GM12878 (cell line): Measurements from ENCODE around the gene PDE10A. TPM values are rescaled to one million over a fixed set of nuclear protein-coding genes. Genes with fewer than 3 reads are reported as not detected.

Experiments
- ATAC-seq: fragments of 200-7000 bp; cut with Tn5 transposase; 3 replicates; pipeline ENCODE4 v1.9.1; 2020; ENCODE audit warnings: mild to moderate bottlenecking, moderate library complexity
- BruUV-seq: library from RNA; stranded (reverse); fragments of 400-500 nt; replicated peaks from 2 replicates; lab custom pipeline; 2021; lab: Mats Ljungman, UMichigan
- CTCF ChIA-PET: fragments of 300-600 bp; sonication (Branson Sonifier 250); formaldehyde crosslinking; extraction: SDS; loops from one replicate; lab custom pipeline; 2021; ENCODE audit warnings: inconsistent platforms; lab: Yijun Ruan, JAX
- POLR2A ChIA-PET: fragments of 350-600 bp; formaldehyde crosslinking; extraction: SDS; loops from one replicate; lab custom pipeline; 2021; ENCODE audit warnings: inconsistent platforms; lab: Charles Lee
- RAD21 ChIA-PET: fragments of 300-600 bp; sonication (Branson Sonifier 250); formaldehyde crosslinking; loops from one replicate; lab custom pipeline; 2023; ENCODE audit warnings: antibody characterized with exemption; ENCODE audit not compliant: unreplicated experiment; lab: Charles Lee
- SMC1A ChIA-PET: fragments of 300-600 bp; sonication (Branson Sonifier 250); formaldehyde crosslinking; loops from one replicate; lab custom pipeline; 2023; ENCODE audit not compliant: unreplicated experiment, uncharacterized antibody; lab: Charles Lee
- DNase-seq: peaks from one replicate; pipeline ENCODE4 v3.0.0-alpha.2; 2011; ENCODE audit warnings: low read depth, low spot score
- FAIRE-seq: peaks from 3 replicates; lab custom pipeline; 2011; peaks lifted over from hg19 to GRCh38; lab: Jason Lieb, UNC
- H2AFZ ChIP-seq: 2 replicates; pipeline ENCODE4 v1.6.0; 2011; ENCODE audit warnings: low read depth, low read length, control low read depth; ENCODE audit not compliant: control insufficient read depth
- H3K27ac ChIP-seq: 2 replicates; pipeline ENCODE4 v1.5.1; 2011; ENCODE audit warnings: control low read depth; ENCODE audit not compliant: control insufficient read depth, insufficient read depth
- H3K27me3 ChIP-seq, 2 experiments: replicated peaks in 1 of 2; 2 replicates each; pipeline versions ENCODE4 v1.6.0 to v1.6.1; 2011; ENCODE audit warnings: low read length in 1 of 2; ENCODE audit not compliant: control insufficient read depth in 2 of 2, insufficient read depth in 2 of 2
- H3K36me3 ChIP-seq, 2 experiments: 2 replicates each; pipeline ENCODE4 v1.5.1; 2011; ENCODE audit warnings: low read length in 1 of 2; ENCODE audit not compliant: control insufficient read depth in 2 of 2, insufficient read depth in 2 of 2
- H3K4me1 ChIP-seq: 2 replicates; pipeline ENCODE4 v1.6.1; 2011; ENCODE audit warnings: mild to moderate bottlenecking, low read length, moderate library complexity, mixed read lengths; ENCODE audit not compliant: control insufficient read depth, insufficient read depth
- H3K4me2 ChIP-seq: 2 replicates; pipeline ENCODE4 v1.6.0; 2011; ENCODE audit warnings: control low read depth; ENCODE audit not compliant: control insufficient read depth, insufficient read depth
- H3K4me3 ChIP-seq: fragments of 200-600 bp; sonication (generic); 2 replicates; pipeline ENCODE4 v1.5.1; 2016
- H3K79me2 ChIP-seq: 2 replicates; pipeline ENCODE4 v1.6.0; 2011; ENCODE audit warnings: low read length; ENCODE audit not compliant: control insufficient read depth, insufficient read depth
- H3K9ac ChIP-seq: 2 replicates; pipeline ENCODE4 v1.8.0; 2011; ENCODE audit warnings: low read length, control low read depth, mixed read lengths; ENCODE audit not compliant: control insufficient read depth, insufficient read depth
- H3K9me3 ChIP-seq: replicated peaks from 3 replicates; pipeline ENCODE4 v1.5.1; 2011; ENCODE audit warnings: mild to moderate bottlenecking, low read length; ENCODE audit not compliant: control insufficient read depth, insufficient read depth
- H4K20me1 ChIP-seq: 2 replicates; pipeline ENCODE4 v1.6.0; 2011; ENCODE audit not compliant: control insufficient read depth, insufficient read depth
- BCL3 ChIP-seq: IDR thresholded peaks from 2 replicates; pipeline ENCODE4 v1.6.1; 2011; ENCODE audit warnings: borderline replicate concordance, low read depth, mild to moderate bottlenecking, moderate library complexity, low read length; ENCODE audit not compliant: insufficient read depth, poor library complexity, severe bottlenecking
- FOXM1 ChIP-seq: IDR thresholded peaks from 2 replicates; pipeline ENCODE4 v1.6.1; 2012; ENCODE audit warnings: low read depth, mild to moderate bottlenecking, inconsistent platforms, low read length, moderate library complexity
- IRF5 ChIP-seq: fragments of 450-650 bp; IDR thresholded peaks from 2 replicates; pipeline ENCODE4 v1.6.1; 2017; ENCODE audit warnings: borderline replicate concordance
- NR2C2 ChIP-seq: IDR thresholded peaks from 2 replicates; pipeline ENCODE4 v1.6.1; 2011; ENCODE audit warnings: borderline replicate concordance, low read depth; ENCODE audit not compliant: control insufficient read depth, insufficient read length
- RB1 ChIP-seq: fragments of 450-650 bp; formaldehyde crosslinking; IDR thresholded peaks from 2 replicates; pipeline ENCODE4 v1.6.1; 2017; ENCODE audit warnings: mild to moderate bottlenecking, borderline replicate concordance
- SMAD1 ChIP-seq: fragments of 450-650 bp; IDR thresholded peaks from 2 replicates; pipeline ENCODE4 v1.6.1; 2018; ENCODE audit warnings: mild to moderate bottlenecking, low read depth; ENCODE audit not compliant: partially characterized antibody
- SUPT20H ChIP-seq: IDR thresholded peaks from 2 replicates; pipeline ENCODE4 v1.6.1; 2011; ENCODE audit warnings: low read depth, mild to moderate bottlenecking, low read length, moderate library complexity, borderline replicate concordance; ENCODE audit not compliant: control insufficient read depth
- ZNF592 ChIP-seq: fragments of 450-650 bp; IDR thresholded peaks from 2 replicates; pipeline ENCODE4 v1.6.1; 2017; ENCODE audit warnings: mild to moderate bottlenecking, moderate library complexity
- WGBS: methylation state at CpG from one replicate; pipeline ENCODE4 v1.1.6; 2016; ENCODE audit warnings: low lambda C conversion rate; ENCODE audit not compliant: insufficient replicate concordance, insufficient coverage; ENCODE audit errors: missing lambda C conversion rate; 5-methylcytosine and 5-hydroxymethylcytosine counted together
- in situ Hi-C: fragments of 300-500 bp; cut with MboI; formaldehyde crosslinking; loops from 9 replicates; pipeline ENCODE4 v1.14.3; 2018; ENCODE audit warnings: mixed read lengths
- intact Hi-C: fragments of 100-400 bp; cut with micrococcal nuclease; formaldehyde crosslinking; loops from one replicate; pipeline ENCODE4 v1.14.2; 2022; ENCODE audit not compliant: unreplicated experiment
- polyA plus RNA-seq, 11 experiments: library from polyadenylated mRNA; depleted of rRNA in 4 of 11; unstranded in 6 of 11; stranded (reverse) in 5 of 11; fragments of >200 nt; fragmentation: Nextera tagmentation in 4 of 11; fragmentation: Illumina TruSeq in 1 of 11; extraction: Ambion mirVana in 4 of 11; extraction: Trizol in 1 of 11; gene quantifications; 1 replicate in 1 of 11; 2 replicates in 10 of 11; pipeline versions ENCODE4 v1.2.1 to v1.2.3, GENCODE V29; 2011 to 2016; ENCODE audit warnings: inconsistent platforms in 2 of 11, missing spikeins in 2 of 11, low read depth in 1 of 11
- total RNA-seq, 4 experiments: library from RNA; depleted of rRNA in 3 of 4; stranded (reverse); fragments of >200 nt in 3 of 4; fragmentation: Illumina TruSeq in 1 of 4; extraction: Trizol in 1 of 4; gene quantifications; 2 replicates each; pipeline versions ENCODE4 v1.2.1 to v1.2.3, GENCODE V29; 2013 to 2021
- TF ChIP-seq, protein P1 (sequence below): fragments of 450-650 bp; IDR thresholded peaks from 2 replicates; pipeline ENCODE4 v1.6.1; 2016; ENCODE audit warnings: mild to moderate bottlenecking, moderate library complexity, borderline replicate concordance

The PDE10A gene
- total and polyA plus RNA-seq, 10 of the 15 experiments (the other 5 are each of a cell fraction or from before 2014, with no cell fraction given) = under 0.01 to 1.3 (median 0.03) TPM; not detected in 2

GRCh38 chr6:165514621-165515020, 148.4 kb downstream of the PDE10A start:
- Histone ChIP-seq H3K4me2 (no peak overlapping the region), H3K79me2 (no peaks in the 10 kb centered on the region)
- intact Hi-C loops = no loop called here
- no peak for FAIRE-seq
- TF ChIP-seq SUPT20H (no peak), NR2C2 (no peak), SMAD1 (no peak), FOXM1 (no peak), ZNF592 (no peak), IRF5 (no peak), BCL3 (no peak), RB1 (no peak)
- TF ChIP-seq, protein P1, sequence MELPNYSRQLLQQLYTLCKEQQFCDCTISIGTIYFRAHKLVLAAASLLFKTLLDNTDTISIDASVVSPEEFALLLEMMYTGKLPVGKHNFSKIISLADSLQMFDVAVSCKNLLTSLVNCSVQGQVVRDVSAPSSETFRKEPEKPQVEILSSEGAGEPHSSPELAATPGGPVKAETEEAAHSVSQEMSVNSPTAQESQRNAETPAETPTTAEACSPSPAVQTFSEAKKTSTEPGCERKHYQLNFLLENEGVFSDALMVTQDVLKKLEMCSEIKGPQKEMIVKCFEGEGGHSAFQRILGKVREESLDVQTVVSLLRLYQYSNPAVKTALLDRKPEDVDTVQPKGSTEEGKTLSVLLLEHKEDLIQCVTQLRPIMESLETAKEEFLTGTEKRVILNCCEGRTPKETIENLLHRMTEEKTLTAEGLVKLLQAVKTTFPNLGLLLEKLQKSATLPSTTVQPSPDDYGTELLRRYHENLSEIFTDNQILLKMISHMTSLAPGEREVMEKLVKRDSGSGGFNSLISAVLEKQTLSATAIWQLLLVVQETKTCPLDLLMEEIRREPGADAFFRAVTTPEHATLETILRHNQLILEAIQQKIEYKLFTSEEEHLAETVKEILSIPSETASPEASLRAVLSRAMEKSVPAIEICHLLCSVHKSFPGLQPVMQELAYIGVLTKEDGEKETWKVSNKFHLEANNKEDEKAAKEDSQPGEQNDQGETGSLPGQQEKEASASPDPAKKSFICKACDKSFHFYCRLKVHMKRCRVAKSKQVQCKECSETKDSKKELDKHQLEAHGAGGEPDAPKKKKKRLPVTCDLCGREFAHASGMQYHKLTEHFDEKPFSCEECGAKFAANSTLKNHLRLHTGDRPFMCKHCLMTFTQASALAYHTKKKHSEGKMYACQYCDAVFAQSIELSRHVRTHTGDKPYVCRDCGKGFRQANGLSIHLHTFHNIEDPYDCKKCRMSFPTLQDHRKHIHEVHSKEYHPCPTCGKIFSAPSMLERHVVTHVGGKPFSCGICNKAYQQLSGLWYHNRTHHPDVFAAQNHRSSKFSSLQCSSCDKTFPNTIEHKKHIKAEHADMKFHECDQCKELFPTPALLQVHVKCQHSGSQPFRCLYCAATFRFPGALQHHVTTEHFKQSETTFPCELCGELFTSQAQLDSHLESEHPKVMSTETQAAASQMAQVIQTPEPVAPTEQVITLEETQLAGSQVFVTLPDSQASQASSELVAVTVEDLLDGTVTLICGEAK = no peak
- TF ChIP-seq, all 136 proteins: peak for 0
- ChIA-PET POLR2A (no interaction called here), CTCF (no interaction called here), SMC1A (no interaction called here), RAD21 (no interaction called here)
- no peaks in the 10 kb centered on the region for H3K36me3 ChIP-seq
- no peaks in the 10 kb centered on the region for H4K20me1 ChIP-seq
- no peaks in the 10 kb centered on the region for H3K4me1 ChIP-seq
- no peak overlapping the region for H3K4me3 ChIP-seq
- no peak overlapping the region for H3K27ac ChIP-seq
- in situ Hi-C loops = no loop called here
- 50% methylated on average over 4 of the region's 4 CpGs for WGBS
- no peak overlapping the region for H2AFZ ChIP-seq
- H3K9me3 ChIP-seq = no peaks in the 10 kb centered on the region
- no TSS peak for BruUV-seq
- H3K27me3 ChIP-seq = no peaks in the 10 kb centered on the region
- no peak for ATAC-seq
- H3K9ac ChIP-seq = no peak overlapping the region
- no peak for DNase-seq
